ENCODE measurements around the gene FAT1.

GRCh38 chr4:186602978-186603377 lies 120.7 kb downstream of the FAT1 start:
- TF ChIP-seq CTCF (IDR thresholded peaks at IDR 0.05) = no peak
- TF ChIP-seq POLR2A (IDR thresholded peaks at IDR 0.05) = no peak

Measured in lower leg skin (tissue), 3 donors.